Measurements from ENCODE around the gene KRTAP10-9. TPM values are rescaled to one million over a fixed set of nuclear protein-coding genes. Genes with fewer than 3 reads are reported as not detected.

The KRTAP10-9 gene
- polyA plus RNA-seq, 3 donors: not detected

- WGBS (ENCODE audit: insufficient coverage): 76% methylated on average over 13 of the region's 20 CpGs
- no peaks in the 10 kb centered on the region for H3K36me3 ChIP-seq (replicated peaks in 1 of 2; ENCODE audit: control insufficient read depth in 1 of 2, insufficient read depth in 2 of 2, low read length in 2 of 2)
- Mint-ChIP-seq H3K27me3 (ENCODE audit: low read depth in 3 of 3) (peaks cover 2 to 27% (median 7%) of the 10 kb centered on the region in 3 donors), H3K27ac (no peak overlapping the region), H3K4me3 (no peak overlapping the region), H3K36me3 (no peaks in the 10 kb centered on the region), H3K9me3 (no peaks in the 10 kb centered on the region), H3K4me1 (no peaks in the 10 kb centered on the region)
- no peaks in the 10 kb centered on the region for H3K27me3 ChIP-seq (ENCODE audit: control insufficient read depth in 2 of 2, insufficient read depth in 2 of 2, low read length in 2 of 2)
- H3K9me3 ChIP-seq (replicated peaks in 1 of 2; ENCODE audit: control insufficient read depth in 1 of 2, insufficient read depth in 1 of 2, low read length in 2 of 2): no peaks in the 10 kb centered on the region
- H3K4me3 ChIP-seq (replicated peaks in 1 of 3; ENCODE audit: low read depth in 2 of 3, low read length in 3 of 3): no peak overlapping the region
- no peak overlapping the region for H3K9ac ChIP-seq (ENCODE audit: insufficient read depth, low read length, poor library complexity, severe bottlenecking)
- intact Hi-C loops (cut with micrococcal nuclease): no loop called here
- H2AFZ ChIP-seq (ENCODE audit: insufficient read depth, low read depth, low read length, poor library complexity, severe bottlenecking): no peak overlapping the region
- no peaks in the 10 kb centered on the region for H4K20me1 ChIP-seq (ENCODE audit: insufficient read depth, low read length)
- no peak for TF ChIP-seq CTCF (IDR thresholded peaks at IDR 0.05)
- no peak overlapping the region for H3K27ac ChIP-seq (ENCODE audit: low read depth in 1 of 2, low read length in 2 of 2)
- H3K79me2 ChIP-seq (ENCODE audit: insufficient read depth, low read length): no peaks in the 10 kb centered on the region
- no peak overlapping the region for H3K4me2 ChIP-seq (replicated peaks; ENCODE audit: extremely low read depth, low read length, poor library complexity, severe bottlenecking)
- no peak for DNase-seq
- H3K4me1 ChIP-seq (ENCODE audit: control insufficient read depth in 1 of 2, insufficient read depth in 2 of 2, low read length in 2 of 2): no peaks in the 10 kb centered on the region
Observed at GRCh38 chr21:44593598-44594405, 33.1 kb upstream of the KRTAP10-9 start.

- Histone ChIP-seq H3K4me3 (replicated peaks in 1 of 3; ENCODE audit: low read depth in 2 of 3, low read length in 3 of 3) (no peak overlapping the region), H3K4me1 (ENCODE audit: control insufficient read depth in 1 of 2, insufficient read depth in 2 of 2, low read length in 2 of 2) (no peaks in the 10 kb centered on the region), H2AFZ (ENCODE audit: insufficient read depth, low read depth, low read length, poor library complexity, severe bottlenecking) (no peak overlapping the region), H4K20me1 (ENCODE audit: insufficient read depth, low read length) (no peaks in the 10 kb centered on the region), H3K27ac (ENCODE audit: low read depth in 1 of 2, low read length in 2 of 2) (no peak overlapping the region), H3K9ac (ENCODE audit: insufficient read depth, low read length, poor library complexity, severe bottlenecking) (no peak overlapping the region), H3K27me3 (ENCODE audit: control insufficient read depth in 2 of 2, insufficient read depth in 2 of 2, low read length in 2 of 2) (no peaks in the 10 kb centered on the region), H3K79me2 (ENCODE audit: insufficient read depth, low read length) (no peaks in the 10 kb centered on the region), H3K9me3 (replicated peaks in 1 of 2; ENCODE audit: control insufficient read depth in 1 of 2, insufficient read depth in 1 of 2, low read length in 2 of 2) (no peaks in the 10 kb centered on the region), H3K4me2 (replicated peaks; ENCODE audit: extremely low read depth, low read length, poor library complexity, severe bottlenecking) (no peak overlapping the region), H3K36me3 (replicated peaks in 1 of 2; ENCODE audit: control insufficient read depth in 1 of 2, insufficient read depth in 2 of 2, low read length in 2 of 2) (no peaks in the 10 kb centered on the region)
- no peak for TF ChIP-seq CTCF (IDR thresholded peaks at IDR 0.05)
- no peak for DNase-seq
- peaks cover 2 to 27% (median 7%) of the 10 kb centered on the region in 3 donors for H3K27me3 Mint-ChIP-seq (ENCODE audit: low read depth in 3 of 3)
- no peak overlapping the region for H3K27ac Mint-ChIP-seq
- no peaks in the 10 kb centered on the region for H3K4me1 Mint-ChIP-seq
- H3K9me3 Mint-ChIP-seq: peaks cover 0 to 2% (median 0%) of the 10 kb centered on the region in 7 donors
- WGBS (ENCODE audit: insufficient coverage): 71% methylated on average over 7 of the region's 12 CpGs
- H3K36me3 Mint-ChIP-seq: no peaks in the 10 kb centered on the region
- intact Hi-C loops (cut with micrococcal nuclease): no loop called here
- H3K4me3 Mint-ChIP-seq: no peak overlapping the region
Observed at GRCh38 chr21:44594406-44594916, 32.4 kb upstream of the KRTAP10-9 start.

Measured in CD14-positive monocyte (primary cell).